K562 (cell line): ENCODE results near the gene COL15A1. TPM values are rescaled to one million over a fixed set of nuclear protein-coding genes. Genes with fewer than 3 reads are reported as not detected.

Experiments used
- ATF4 ChIP-seq: fragments of 450-650 bp; formaldehyde crosslinking; IDR thresholded peaks from 2 replicates; pipeline ENCODE4 v1.4.0; 2022; ENCODE audit warnings: mild to moderate bottlenecking, moderate library complexity
- ETV1 ChIP-seq: fragments of 450-650 bp; conservative IDR thresholded peaks from 2 replicates; pipeline ENCODE4 v1.6.1; 2016; ENCODE audit warnings: missing genetic modification characterization, control low read depth, low read depth, missing compliant biosample characterization
- KLF10 ChIP-seq: fragments of 250-450 bp; sonication (Bioruptor Pico); IDR thresholded peaks from 2 replicates; pipeline ENCODE4 v1.6.1; 2021; ENCODE audit warnings: matching md5 sums
- TFAM ChIP-seq: fragments of 250-450 bp; sonication (Bioruptor Pico); conservative IDR thresholded peaks from 2 replicates; pipeline ENCODE4 v1.5.0; 2021; ENCODE audit warnings: mild to moderate bottlenecking, moderate library complexity
- ZC3H4 ChIP-seq: sonication (generic); formaldehyde crosslinking; IDR thresholded peaks from 2 replicates; pipeline ENCODE4 v1.9.0; 2021; ENCODE audit warnings: missing genetic modification reagents, borderline replicate concordance
- ZNF224 ChIP-seq: sonication (generic); formaldehyde crosslinking; IDR thresholded peaks from 2 replicates; pipeline ENCODE4 v1.8.0; 2022; ENCODE audit warnings: mild to moderate bottlenecking, missing genetic modification reagents
- ZNF609 ChIP-seq: sonication (generic); formaldehyde crosslinking; IDR thresholded peaks from 2 replicates; pipeline ENCODE4 v1.8.1; 2023; ENCODE audit warnings: missing genetic modification reagents, mild to moderate bottlenecking, borderline replicate concordance
- polyA plus RNA-seq, 8 experiments: library from polyadenylated mRNA; depleted of rRNA in 4 of 8; stranded (reverse) in 5 of 8; unstranded in 3 of 8; fragments of >200 nt; fragmentation: Nextera tagmentation in 2 of 8; fragmentation: Illumina TruSeq in 1 of 8; extraction: Ambion mirVana in 2 of 8; extraction: Trizol in 1 of 8; gene quantifications; 2 replicates each; pipeline versions ENCODE4 v1.2.1 to v1.2.3, GENCODE V29; 2011 to 2014; ENCODE audit warnings: inconsistent platforms in 1 of 8, missing spikeins in 1 of 8
- total RNA-seq, 7 experiments: library from RNA; depleted of rRNA in 6 of 7; stranded (reverse); fragments of >200 nt in 6 of 7; fragmentation: Illumina TruSeq in 2 of 7; extraction: Trizol in 2 of 7; gene quantifications; 2 replicates each; pipeline versions ENCODE4 v1.2.1 to v1.2.3, GENCODE V29; 2011 to 2021; ENCODE audit warnings: low replicate concordance in 1 of 7
- TF ChIP-seq, protein P1 (sequence below): sonication (generic); formaldehyde crosslinking; IDR thresholded peaks from 2 replicates; pipeline ENCODE4 v1.8.1; 2022; ENCODE audit warnings: missing genetic modification reagents
- TF ChIP-seq, protein P2 (sequence below): fragments of 450-650 bp; IDR thresholded peaks from 2 replicates; pipeline ENCODE4 v1.6.1; 2017; ENCODE audit warnings: antibody characterized with exemption, mild to moderate bottlenecking
- TF ChIP-seq, protein P3 (sequence below): fragments of 250-450 bp; sonication (Bioruptor Pico); IDR thresholded peaks from 2 replicates; pipeline ENCODE4 v1.5.0; 2021; ENCODE audit warnings: mild to moderate bottlenecking, moderate library complexity

The COL15A1 gene
- total and polyA plus RNA-seq, 9 of the 15 experiments (the other 6 are each of a cell fraction or from before 2014, with no cell fraction given), result 0.46 to 5.1 (median 2.6) TPM

DNA sequence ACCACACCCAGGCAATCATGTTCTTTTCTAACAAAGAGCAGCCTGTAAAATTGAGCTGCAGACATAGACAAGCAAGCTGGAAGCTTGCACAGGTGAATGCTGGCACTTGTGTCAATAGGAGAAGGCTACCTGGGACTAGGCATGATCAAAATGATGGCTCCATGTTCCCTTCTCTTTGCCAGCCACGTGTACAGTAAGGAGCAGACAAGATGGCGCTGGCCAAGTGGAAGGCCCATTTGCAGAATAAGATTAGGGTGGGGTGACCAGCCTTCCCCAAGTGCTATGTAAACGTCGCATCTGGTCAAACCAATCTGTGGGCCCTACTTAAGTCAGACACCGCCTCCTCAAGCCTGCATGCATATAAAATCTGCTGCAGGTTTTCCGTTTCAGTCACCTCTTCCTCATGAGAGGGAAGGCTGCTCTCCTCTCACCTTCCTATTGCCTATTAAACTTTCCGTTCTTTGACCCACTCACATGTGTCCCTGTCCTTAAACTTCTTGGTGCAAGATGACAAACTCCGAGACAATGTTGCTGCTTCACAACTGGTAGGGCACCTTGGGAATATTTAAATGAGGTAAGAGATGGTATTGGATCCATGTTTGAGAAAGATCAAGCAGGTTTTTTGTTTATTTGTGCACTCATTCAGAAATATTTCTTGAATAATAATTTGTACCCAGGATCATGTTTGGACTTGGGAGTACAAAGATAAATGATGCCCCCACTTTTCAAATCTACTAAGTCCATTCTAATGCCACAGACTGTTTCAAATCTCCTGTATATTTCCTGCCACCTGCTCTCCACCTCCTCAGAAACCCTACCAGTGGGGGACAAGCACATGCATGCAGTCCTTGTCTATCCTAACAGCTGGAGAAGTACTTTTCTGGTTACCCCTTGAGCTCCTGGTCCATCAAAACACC lies 130.5 kb downstream of the COL15A1 start (continued):
- TF ChIP-seq ZNF609 (CRISPR knock-in tag) (no peak), ZNF224 (no peak), ZC3H4 (CRISPR knock-in tag) (no peak), ATF4 (peak; percentile 72), KLF10 (CRISPR knock-in tag) (no peak), TFAM (CRISPR knock-in tag) (no peak), ETV1 (peak; percentile 20; the same call in 1 of the 2 replicates)
- TF ChIP-seq, protein P1, sequence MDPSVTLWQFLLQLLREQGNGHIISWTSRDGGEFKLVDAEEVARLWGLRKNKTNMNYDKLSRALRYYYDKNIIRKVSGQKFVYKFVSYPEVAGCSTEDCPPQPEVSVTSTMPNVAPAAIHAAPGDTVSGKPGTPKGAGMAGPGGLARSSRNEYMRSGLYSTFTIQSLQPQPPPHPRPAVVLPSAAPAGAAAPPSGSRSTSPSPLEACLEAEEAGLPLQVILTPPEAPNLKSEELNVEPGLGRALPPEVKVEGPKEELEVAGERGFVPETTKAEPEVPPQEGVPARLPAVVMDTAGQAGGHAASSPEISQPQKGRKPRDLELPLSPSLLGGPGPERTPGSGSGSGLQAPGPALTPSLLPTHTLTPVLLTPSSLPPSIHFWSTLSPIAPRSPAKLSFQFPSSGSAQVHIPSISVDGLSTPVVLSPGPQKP (CRISPR knock-in tag), result no peak
- TF ChIP-seq, protein P2, sequence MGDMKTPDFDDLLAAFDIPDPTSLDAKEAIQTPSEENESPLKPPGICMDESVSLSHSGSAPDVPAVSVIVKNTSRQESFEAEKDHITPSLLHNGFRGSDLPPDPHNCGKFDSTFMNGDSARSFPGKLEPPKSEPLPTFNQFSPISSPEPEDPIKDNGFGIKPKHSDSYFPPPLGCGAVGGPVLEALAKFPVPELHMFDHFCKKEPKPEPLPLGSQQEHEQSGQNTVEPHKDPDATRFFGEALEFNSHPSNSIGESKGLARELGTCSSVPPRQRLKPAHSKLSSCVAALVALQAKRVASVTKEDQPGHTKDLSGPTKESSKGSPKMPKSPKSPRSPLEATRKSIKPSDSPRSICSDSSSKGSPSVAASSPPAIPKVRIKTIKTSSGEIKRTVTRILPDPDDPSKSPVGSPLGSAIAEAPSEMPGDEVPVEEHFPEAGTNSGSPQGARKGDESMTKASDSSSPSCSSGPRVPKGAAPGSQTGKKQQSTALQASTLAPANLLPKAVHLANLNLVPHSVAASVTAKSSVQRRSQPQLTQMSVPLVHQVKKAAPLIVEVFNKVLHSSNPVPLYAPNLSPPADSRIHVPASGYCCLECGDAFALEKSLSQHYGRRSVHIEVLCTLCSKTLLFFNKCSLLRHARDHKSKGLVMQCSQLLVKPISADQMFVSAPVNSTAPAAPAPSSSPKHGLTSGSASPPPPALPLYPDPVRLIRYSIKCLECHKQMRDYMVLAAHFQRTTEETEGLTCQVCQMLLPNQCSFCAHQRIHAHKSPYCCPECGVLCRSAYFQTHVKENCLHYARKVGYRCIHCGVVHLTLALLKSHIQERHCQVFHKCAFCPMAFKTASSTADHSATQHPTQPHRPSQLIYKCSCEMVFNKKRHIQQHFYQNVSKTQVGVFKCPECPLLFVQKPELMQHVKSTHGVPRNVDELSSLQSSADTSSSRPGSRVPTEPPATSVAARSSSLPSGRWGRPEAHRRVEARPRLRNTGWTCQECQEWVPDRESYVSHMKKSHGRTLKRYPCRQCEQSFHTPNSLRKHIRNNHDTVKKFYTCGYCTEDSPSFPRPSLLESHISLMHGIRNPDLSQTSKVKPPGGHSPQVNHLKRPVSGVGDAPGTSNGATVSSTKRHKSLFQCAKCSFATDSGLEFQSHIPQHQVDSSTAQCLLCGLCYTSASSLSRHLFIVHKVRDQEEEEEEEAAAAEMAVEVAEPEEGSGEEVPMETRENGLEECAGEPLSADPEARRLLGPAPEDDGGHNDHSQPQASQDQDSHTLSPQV, result peak; percentile 100
- TF ChIP-seq, protein P3, sequence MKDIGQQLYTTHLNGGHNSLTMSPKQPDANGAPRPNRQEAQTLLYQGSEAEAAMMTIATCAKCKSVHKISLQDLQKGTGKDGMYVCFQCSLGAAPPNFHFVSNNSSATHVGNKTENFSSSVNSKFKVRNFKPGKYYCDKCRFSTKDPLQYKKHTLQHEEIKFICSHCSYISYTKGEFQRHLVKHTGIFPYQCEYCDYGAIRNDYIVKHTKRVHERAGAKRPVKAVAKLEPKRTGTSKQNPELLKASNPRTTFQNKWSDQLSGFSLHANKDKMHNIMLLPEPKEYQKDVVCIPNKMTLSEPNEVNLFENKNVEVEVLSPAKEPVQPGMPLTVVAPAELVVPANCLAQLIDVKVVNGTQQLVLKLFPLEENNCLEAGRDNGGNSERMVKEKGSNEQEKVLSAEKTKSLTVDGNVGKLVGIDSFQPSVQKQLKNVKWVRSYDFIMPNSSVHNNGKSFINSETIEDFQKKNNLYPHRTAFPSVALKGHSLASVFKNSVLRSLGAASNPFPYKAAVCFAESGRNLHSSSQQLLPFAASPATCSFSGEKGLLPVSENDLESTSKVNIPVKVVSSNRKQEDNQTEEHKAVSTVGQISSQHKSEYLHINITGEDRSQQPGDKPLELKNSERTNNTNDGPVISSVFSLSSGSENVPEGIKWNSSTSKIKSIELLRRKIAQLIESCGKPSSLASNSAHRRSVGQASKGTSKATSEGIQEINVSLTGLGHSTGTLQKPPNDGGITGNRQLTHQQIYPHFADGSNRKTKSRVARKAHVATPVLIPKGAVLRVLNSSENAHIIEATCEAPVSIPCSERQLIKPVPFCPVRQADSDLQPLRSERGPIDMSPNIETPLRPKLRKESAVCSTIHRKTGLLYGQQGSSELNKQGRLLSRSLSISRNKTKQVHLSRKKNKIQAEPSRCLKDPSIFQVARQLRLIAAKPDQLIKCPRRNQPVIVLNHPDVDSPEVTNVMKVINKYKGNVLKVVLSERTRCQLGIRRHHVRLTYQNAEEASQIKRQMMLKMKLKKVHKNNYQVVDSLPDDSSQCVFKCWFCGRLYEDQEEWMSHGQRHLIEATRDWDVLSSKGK (CRISPR knock-in tag), result no peak
